Peyer's patch (tissue), 4 donors: ENCODE measurements around the gene INF2. TPM values are rescaled to one million over a fixed set of nuclear protein-coding genes. Genes with fewer than 3 reads are reported as not detected.
A peak's percentile ranks its signal among the peaks of the same experiment; 100 is the strongest.
"Not testable (repeated sequence)": the region's sequence is repeated elsewhere in the genome, so short reads cannot be mapped to it uniquely, and the experiment has no call there.

Experiments used
- DNase-seq, 3 donors: peaks; one replicate each; pipeline ENCODE4 v3.0.0-alpha.2; 2017 to 2019
- H3K27ac ChIP-seq, 4 donors: fragments of 200-600 bp; sonication (generic); one replicate each; pipeline ENCODE4 v1.5.1; 2016 to 2019
- H3K27me3 ChIP-seq, 2 donors: fragments of 200-600 bp; sonication (generic); one replicate each; pipeline ENCODE4 v1.5.1; 2019
- H3K36me3 ChIP-seq, 3 donors: fragments of 200-600 bp; sonication (generic); one replicate each; pipeline ENCODE4 v1.5.1; 2016 to 2019
- H3K4me1 ChIP-seq, 4 donors: fragments of 200-600 bp; sonication (generic); one replicate each; pipeline ENCODE4 v1.5.1; 2016 to 2019
- H3K4me3 ChIP-seq, 4 donors: fragments of 200-600 bp; sonication (generic); 1 replicate in 3 of 4; 2 replicates in 1 of 4; pipeline ENCODE4 v1.5.1; 2016 to 2019; ENCODE audit warnings: mild to moderate bottlenecking in 1 of 4
- H3K9me3 ChIP-seq, 4 donors: fragments of 200-600 bp; sonication (generic); one replicate each; pipeline ENCODE4 v1.5.1; 2016 to 2019; ENCODE audit warnings: mild to moderate bottlenecking in 1 of 4
- POLR2A ChIP-seq, 2 donors: fragments of 450-650 bp; IDR thresholded peaks; one replicate each; pipeline ENCODE4 v1.5.1; 2017; ENCODE audit warnings: antibody characterized with exemption in 2 of 2, mild to moderate bottlenecking in 2 of 2, moderate library complexity in 2 of 2
- total RNA-seq, 4 donors: library from RNA; depleted of rRNA; stranded (reverse); fragments of >200 nt; gene quantifications; one replicate each; pipeline ENCODE4 v1.1.0, GENCODE V29; 2016
- TF ChIP-seq, protein P1 (sequence below), 6 experiments: fragments of 450-650 bp in 4 of 6; fragments of 200-600 bp in 2 of 6; sonication (generic) in 1 of 6; IDR thresholded peaks; one replicate each; pipeline ENCODE4 v1.5.1; 2017 to 2019; ENCODE audit warnings: antibody characterized with exemption in 6 of 6, mild to moderate bottlenecking in 3 of 6, moderate library complexity in 1 of 6

Gene INF2
- total RNA-seq, 4 donors from 2014 or later, result 137 to 287 (median 203) TPM

DNA sequence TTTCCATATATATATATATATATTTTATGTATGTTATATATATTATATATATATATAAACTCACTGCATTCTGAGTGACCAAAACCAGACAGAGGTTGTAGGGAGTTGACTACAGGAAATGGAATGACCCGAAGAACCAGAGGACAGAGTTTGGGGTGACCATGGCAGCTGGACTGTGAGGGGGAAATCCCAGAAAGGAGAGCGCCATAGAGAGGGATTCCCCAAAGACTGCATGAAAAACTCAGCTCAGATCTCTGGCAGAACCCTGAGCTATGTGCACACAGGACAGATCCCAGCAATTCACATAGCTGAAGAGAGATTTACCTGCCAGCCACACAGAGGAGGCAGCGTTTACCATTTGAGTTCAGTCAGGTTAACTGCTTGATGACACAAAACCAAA is 19.7 kb upstream of the INF2 start:
- no peaks in the 10 kb centered on the region for H3K36me3 ChIP-seq
- no peak for DNase-seq
- no peak for TF ChIP-seq POLR2A (IDR thresholded peaks at IDR 0.05)
- TF ChIP-seq, protein P1, sequence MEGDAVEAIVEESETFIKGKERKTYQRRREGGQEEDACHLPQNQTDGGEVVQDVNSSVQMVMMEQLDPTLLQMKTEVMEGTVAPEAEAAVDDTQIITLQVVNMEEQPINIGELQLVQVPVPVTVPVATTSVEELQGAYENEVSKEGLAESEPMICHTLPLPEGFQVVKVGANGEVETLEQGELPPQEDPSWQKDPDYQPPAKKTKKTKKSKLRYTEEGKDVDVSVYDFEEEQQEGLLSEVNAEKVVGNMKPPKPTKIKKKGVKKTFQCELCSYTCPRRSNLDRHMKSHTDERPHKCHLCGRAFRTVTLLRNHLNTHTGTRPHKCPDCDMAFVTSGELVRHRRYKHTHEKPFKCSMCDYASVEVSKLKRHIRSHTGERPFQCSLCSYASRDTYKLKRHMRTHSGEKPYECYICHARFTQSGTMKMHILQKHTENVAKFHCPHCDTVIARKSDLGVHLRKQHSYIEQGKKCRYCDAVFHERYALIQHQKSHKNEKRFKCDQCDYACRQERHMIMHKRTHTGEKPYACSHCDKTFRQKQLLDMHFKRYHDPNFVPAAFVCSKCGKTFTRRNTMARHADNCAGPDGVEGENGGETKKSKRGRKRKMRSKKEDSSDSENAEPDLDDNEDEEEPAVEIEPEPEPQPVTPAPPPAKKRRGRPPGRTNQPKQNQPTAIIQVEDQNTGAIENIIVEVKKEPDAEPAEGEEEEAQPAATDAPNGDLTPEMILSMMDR (IDR thresholded peaks at IDR 0.05), result no peak
- peaks cover 0 to 13% (median 4%) of the 10 kb centered on the region in 4 donors for H3K4me1 ChIP-seq
- no peaks in the 10 kb centered on the region for H3K9me3 ChIP-seq
- no peaks in the 10 kb centered on the region for H3K27me3 ChIP-seq
- H3K27ac ChIP-seq, result no peak overlapping the region
- H3K4me3 ChIP-seq, result no peak overlapping the region

DNA sequence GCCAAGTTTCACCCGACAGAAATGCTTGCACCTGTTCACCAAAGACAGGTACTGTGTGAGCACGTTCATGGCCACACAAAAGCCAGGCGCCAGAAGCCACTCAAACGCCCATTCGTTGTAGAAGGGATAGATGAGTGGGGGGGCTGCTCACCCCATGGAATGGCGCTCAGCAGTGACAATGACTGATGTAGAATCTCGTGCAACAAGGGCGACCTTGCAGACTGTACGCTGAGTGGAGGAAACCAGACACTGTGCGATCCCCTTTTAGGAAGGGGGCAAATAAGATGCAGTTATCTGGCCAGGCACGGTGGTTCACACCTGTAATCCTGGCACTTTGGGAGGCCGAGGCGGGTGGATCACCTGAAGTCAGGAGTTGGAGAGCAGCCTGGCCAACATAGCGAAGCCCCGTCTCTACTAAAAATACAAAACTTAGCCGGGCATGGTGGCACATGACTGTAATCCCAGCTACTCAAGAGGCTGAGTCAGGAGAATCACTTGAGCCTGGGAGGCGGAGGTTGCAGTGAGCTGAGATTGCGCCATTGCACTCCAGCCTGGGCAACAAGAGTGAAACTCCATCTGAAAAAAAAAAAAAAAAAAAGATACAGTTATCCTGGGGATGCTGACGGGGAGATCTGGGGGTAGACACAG is 18.0 kb upstream of the INF2 start:
- not testable (repeated sequence) for H3K27ac ChIP-seq, H3K27me3 ChIP-seq, H3K4me1 ChIP-seq, H3K4me3 ChIP-seq, H3K36me3 ChIP-seq, H3K9me3 ChIP-seq
- DNase-seq, result peak in 1 of 3 donors; percentile 28

DNA sequence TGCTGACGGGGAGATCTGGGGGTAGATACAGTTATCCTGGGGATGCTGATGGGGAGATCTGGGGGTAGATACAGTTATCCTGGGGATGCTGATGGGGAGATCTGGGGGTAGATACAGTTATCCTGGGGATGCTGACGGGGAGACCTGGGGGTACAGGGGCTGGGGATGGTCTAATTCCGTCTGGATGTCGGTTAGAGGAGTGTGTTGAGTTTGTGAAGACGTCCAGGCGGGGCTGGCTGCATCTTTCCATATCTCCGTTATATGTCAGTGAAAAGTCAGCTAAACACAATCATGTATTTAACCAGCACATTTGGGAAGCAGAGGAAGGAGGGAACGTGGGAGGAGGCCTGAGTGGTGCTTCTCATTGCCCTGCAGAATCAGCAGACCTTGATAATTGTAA is 17.3 kb upstream of the INF2 start:
- not testable (repeated sequence) for H3K4me1 ChIP-seq, H3K27me3 ChIP-seq, H3K27ac ChIP-seq, H3K4me3 ChIP-seq, DNase-seq, H3K36me3 ChIP-seq, H3K9me3 ChIP-seq

DNA sequence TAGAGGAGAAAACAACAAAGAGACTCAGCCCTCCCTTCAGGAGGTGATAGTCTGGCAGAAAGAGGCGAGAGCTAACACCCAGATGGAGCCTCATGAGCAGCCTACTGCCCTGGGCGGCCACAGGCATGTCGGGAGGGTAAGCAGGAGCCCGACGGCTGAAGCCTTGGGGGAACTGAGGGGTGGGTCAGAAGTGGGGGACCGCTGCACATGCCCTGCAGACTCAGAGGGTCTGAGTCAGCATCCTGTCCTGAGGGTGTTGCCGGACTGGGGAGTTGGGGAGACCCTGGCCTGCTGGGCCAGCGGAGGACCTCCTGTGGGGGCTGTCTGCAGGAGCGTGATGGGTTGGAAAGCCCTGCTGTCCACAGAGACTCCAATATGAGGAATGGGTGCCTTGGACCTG is 15.9 kb upstream of the INF2 start:
- no peak for TF ChIP-seq POLR2A (IDR thresholded peaks at IDR 0.05)
- TF ChIP-seq, protein P1 (IDR thresholded peaks at IDR 0.05), result no peak
- Histone ChIP-seq H3K9me3 (no peaks in the 10 kb centered on the region), H3K27ac (no peak overlapping the region), H3K27me3 (no peaks in the 10 kb centered on the region), H3K4me1 (peaks cover 3 to 13% (median 8%) of the 10 kb centered on the region in 4 donors), H3K36me3 (no peaks in the 10 kb centered on the region), H3K4me3 (no peak overlapping the region)
- DNase-seq, result peak in 1 of 3 donors; percentile 41

- Histone ChIP-seq H3K27me3 (no peaks in the 10 kb centered on the region), H3K4me3 (no peak overlapping the region), H3K36me3 (no peaks in the 10 kb centered on the region), H3K9me3 (no peaks in the 10 kb centered on the region), H3K4me1 (peaks cover 12 to 31% (median 17%) of the 10 kb centered on the region in 4 donors), H3K27ac (no peak overlapping the region)
- no peak for DNase-seq
- TF ChIP-seq, protein P1 (IDR thresholded peaks at IDR 0.05), result no peak
Observed at GRCh38 chr14:104675447-104675846, 14.0 kb upstream of the INF2 start.

- peak in 1 of 3 donors; percentile 47 for DNase-seq
Observed at GRCh38 chr14:104676130-104676693, 13.2 kb upstream of the INF2 start.

More at GRCh38 chr14:104676130-104676693, 13.2 kb upstream of the INF2 start:
- TF ChIP-seq, protein P1 (IDR thresholded peaks at IDR 0.05), result no peak
- no peak for TF ChIP-seq POLR2A (IDR thresholded peaks at IDR 0.05)
- Histone ChIP-seq H3K4me3 (no peak overlapping the region), H3K4me1 (peaks cover 20 to 39% (median 24%) of the 10 kb centered on the region in 4 donors), H3K36me3 (no peaks in the 10 kb centered on the region), H3K9me3 (no peaks in the 10 kb centered on the region), H3K27ac (peak overlapping the region in 1 of 4 donors; percentile 95), H3K27me3 (no peaks in the 10 kb centered on the region)
